Frontal cortex (tissue), 4 donors: ENCODE results near the gene CNMD. TPM values are rescaled to one million over a fixed set of nuclear protein-coding genes. Genes with fewer than 3 reads are reported as not detected.
"Not testable (repeated sequence)": the region's sequence is repeated elsewhere in the genome, so short reads cannot be mapped to it uniquely, and the experiment has no call there.

Experiments used
- DNase-seq, 2 donors: peaks; one replicate each; pipeline ENCODE4 v3.0.0; 2012; ENCODE audit warnings: low spot score in 2 of 2
- FAIRE-seq: peaks from 2 replicates; lab custom pipeline; 2012; peaks lifted over from hg19 to GRCh38; lab: Jason Lieb, UNC
- total RNA-seq: library from RNA; depleted of rRNA; stranded (reverse); fragments of >200 nt; gene quantifications from one replicate; pipeline ENCODE4 v1.2.3, GENCODE V29; 2014
- donor health status: control.
- donor health status: control.
- donor health status: control.

CNMD gene
- total RNA-seq, 1 donor from 2014 or later: 2.4 TPM

- DNase-seq: no peak
- FAIRE-seq: no peak
These were observed 36.1 kb downstream of the CNMD start for GRCh38 chr13:52703482-52703881.

- FAIRE-seq (no peak), DNase-seq (no peak)
These were observed 37.7 kb downstream of the CNMD start for GRCh38 chr13:52701728-52702465.

- FAIRE-seq: peak; percentile 30
- DNase-seq: no peak
These were observed 43.1 kb downstream of the CNMD start for GRCh38 chr13:52696566-52696965.

GRCh38 chr13:52695856-52696255 lies 43.8 kb downstream of the CNMD start:
- FAIRE-seq (no peak), DNase-seq (no peak)

- DNase-seq (no peak), FAIRE-seq (no peak)
These were observed 53.2 kb downstream of the CNMD start for GRCh38 chr13:52686376-52686775.

- not testable (repeated sequence) for FAIRE-seq, DNase-seq
These were observed 53.8 kb downstream of the CNMD start for GRCh38 chr13:52685806-52686205.

GRCh38 chr13:52677823-52678222 lies 61.8 kb downstream of the CNMD start:
- DNase-seq (no peak), FAIRE-seq (no peak)

GRCh38 chr13:52673465-52673864 lies 66.2 kb downstream of the CNMD start:
- FAIRE-seq: no peak
- DNase-seq: no peak

GRCh38 chr13:52670726-52671125 lies 68.9 kb downstream of the CNMD start:
- no peak for DNase-seq
- no peak for FAIRE-seq

- DNase-seq: no peak
- FAIRE-seq: peak; percentile 13
These were observed 69.9 kb downstream of the CNMD start for GRCh38 chr13:52669677-52670076.

- peak; percentile 93 for FAIRE-seq
- DNase-seq: no peak
These were observed 74.3 kb downstream of the CNMD start for GRCh38 chr13:52665325-52665724.

- DNase-seq (no peak), FAIRE-seq (no peak)
These were observed 75.3 kb downstream of the CNMD start for GRCh38 chr13:52664272-52664671.

- FAIRE-seq: no peak
These were observed 80.3 kb downstream of the CNMD start for GRCh38 chr13:52659340-52659739.

More at GRCh38 chr13:52659340-52659739, 80.3 kb downstream of the CNMD start:
- DNase-seq: no peak

Other genes starting within 250 kb of the CNMD start
- gene HNRNPA1L2, start 97.4 kb downstream of the CNMD start, total RNA-seq: 9.4 TPM
- 62.4 TPM for gene SUGT1, start 87.0 kb downstream of the CNMD start, total RNA-seq
- 72.2 TPM for gene PCDH8, start 108.8 kb upstream of the CNMD start, total RNA-seq